Measurements from ENCODE around the gene LRRC27.
"Not testable (repeated sequence)": the region's sequence is repeated elsewhere in the genome, so short reads cannot be mapped to it uniquely, and the experiment has no call there.

LRRC27 gene

GRCh38 chr10:132350391-132350790 lies 18.4 kb downstream of the LRRC27 start:
- Histone ChIP-seq H3K79me2 (ENCODE audit: low read length) (no peaks in the 10 kb centered on the region), H3K4me1 (ENCODE audit: low read length) (no peaks in the 10 kb centered on the region), H4K20me1 (ENCODE audit: insufficient read depth, low read length) (no peaks in the 10 kb centered on the region), H3K27me3 (ENCODE audit: low read depth, low read length) (no peaks in the 10 kb centered on the region), H3K4me2 (ENCODE audit: low read length) (no peak overlapping the region), H3K27ac (ENCODE audit: low read length) (no peak overlapping the region), H3K36me3 (replicated peaks; ENCODE audit: low read depth, low read length) (no peaks in the 10 kb centered on the region), H3K9me3 (ENCODE audit: insufficient read depth, low read length) (no peaks in the 10 kb centered on the region), H3K9ac (ENCODE audit: low read length) (no peak overlapping the region), H2AFZ (ENCODE audit: low read depth, low read length) (no peak overlapping the region), H3K4me3 (ENCODE audit: low read length) (no peak overlapping the region)
- TF ChIP-seq CTCF (IDR thresholded peaks at IDR 0.05; ENCODE audit: low read depth, low read length), result no peak
- no peak for TF ChIP-seq EZH2phosphoT487 (IDR thresholded peaks at IDR 0.05; ENCODE audit: low read depth)

GRCh38 chr10:132350946-132351345 lies 19.0 kb downstream of the LRRC27 start:
- Histone ChIP-seq H2AFZ (ENCODE audit: low read depth, low read length) (no peak overlapping the region), H4K20me1 (ENCODE audit: insufficient read depth, low read length) (no peaks in the 10 kb centered on the region), H3K36me3 (replicated peaks; ENCODE audit: low read depth, low read length) (no peaks in the 10 kb centered on the region), H3K27ac (ENCODE audit: low read length) (no peak overlapping the region), H3K79me2 (ENCODE audit: low read length) (no peaks in the 10 kb centered on the region), H3K9me3 (ENCODE audit: insufficient read depth, low read length) (no peaks in the 10 kb centered on the region), H3K4me2 (ENCODE audit: low read length) (no peak overlapping the region), H3K4me3 (ENCODE audit: low read length) (no peak overlapping the region), H3K9ac (ENCODE audit: low read length) (no peak overlapping the region), H3K4me1 (ENCODE audit: low read length) (no peaks in the 10 kb centered on the region), H3K27me3 (ENCODE audit: low read depth, low read length) (no peaks in the 10 kb centered on the region)
- no peak for TF ChIP-seq CTCF (IDR thresholded peaks at IDR 0.05; ENCODE audit: low read depth, low read length)
- no peak for TF ChIP-seq EZH2phosphoT487 (IDR thresholded peaks at IDR 0.05; ENCODE audit: low read depth)

- Histone ChIP-seq H3K79me2 (ENCODE audit: low read length) (no peaks in the 10 kb centered on the region), H3K9me3 (ENCODE audit: insufficient read depth, low read length) (no peaks in the 10 kb centered on the region), H3K9ac (ENCODE audit: low read length) (no peak overlapping the region), H4K20me1 (ENCODE audit: insufficient read depth, low read length) (no peaks in the 10 kb centered on the region), H3K27me3 (ENCODE audit: low read depth, low read length) (no peaks in the 10 kb centered on the region), H3K27ac (ENCODE audit: low read length) (no peak overlapping the region), H2AFZ (ENCODE audit: low read depth, low read length) (no peak overlapping the region), H3K36me3 (replicated peaks; ENCODE audit: low read depth, low read length) (no peaks in the 10 kb centered on the region), H3K4me3 (ENCODE audit: low read length) (no peak overlapping the region), H3K4me1 (ENCODE audit: low read length) (no peaks in the 10 kb centered on the region), H3K4me2 (ENCODE audit: low read length) (no peak overlapping the region)
- TF ChIP-seq CTCF (IDR thresholded peaks at IDR 0.05; ENCODE audit: low read depth, low read length), result no peak
- TF ChIP-seq EZH2phosphoT487 (IDR thresholded peaks at IDR 0.05; ENCODE audit: low read depth), result no peak
Observed at GRCh38 chr10:132351611-132352010, 19.6 kb downstream of the LRRC27 start.

- H3K9me3 ChIP-seq (ENCODE audit: insufficient read depth, low read length); H3K9ac ChIP-seq (ENCODE audit: low read length); H3K4me3 ChIP-seq (ENCODE audit: low read length); H3K4me2 ChIP-seq (ENCODE audit: low read length); H3K4me1 ChIP-seq (ENCODE audit: low read length); H3K36me3 ChIP-seq (replicated peaks; ENCODE audit: low read depth, low read length); H3K79me2 ChIP-seq (ENCODE audit: low read length); H4K20me1 ChIP-seq (ENCODE audit: insufficient read depth, low read length); H3K27me3 ChIP-seq (ENCODE audit: low read depth, low read length); H2AFZ ChIP-seq (ENCODE audit: low read depth, low read length); H3K27ac ChIP-seq (ENCODE audit: low read length): not testable (repeated sequence)
- peak; percentile 41 for TF ChIP-seq CTCF (IDR thresholded peaks at IDR 0.05; ENCODE audit: low read depth, low read length)
Observed at GRCh38 chr10:132352462-132353308, 20.7 kb downstream of the LRRC27 start.

Measured in OCI-LY3 (cell line).